H1 (cell line): ENCODE measurements around the gene POLN. TPM values are rescaled to one million over a fixed set of nuclear protein-coding genes. Genes with fewer than 3 reads are reported as not detected.

ENCODE experiments used
- CTCF ChIA-PET: fragments of 300-600 bp; sonication (Branson Sonifier 250); formaldehyde crosslinking; loops from one replicate; lab custom pipeline; 2021; ENCODE audit not compliant: partially characterized antibody; lab: Charles Lee
- POLR2A ChIA-PET: fragments of 300-600 bp; sonication (Branson Sonifier 250); formaldehyde crosslinking; loops from one replicate; lab custom pipeline; 2021; ENCODE audit warnings: inconsistent platforms; ENCODE audit not compliant: partially characterized antibody; lab: Charles Lee
- DNase-seq, 2 experiments: peaks; one replicate each; pipeline versions ENCODE4 v3.0.0 to v3.0.0-alpha.2; 2010 to 2022; ENCODE audit warnings: low spot score in 2 of 2, low read depth in 1 of 2, mixed read lengths in 1 of 2
- FAIRE-seq: peaks from 2 replicates; lab custom pipeline; 2011; peaks lifted over from hg19 to GRCh38; lab: Jason Lieb, UNC
- H2AFZ ChIP-seq: 2 replicates; pipeline ENCODE4 v1.8.1; 2012; ENCODE audit warnings: low read length, inconsistent platforms
- H2AK5ac ChIP-seq: 2 replicates; pipeline ENCODE4 v1.6.1; 2013; ENCODE audit warnings: low read depth, low read length
- H2BK120ac ChIP-seq: replicated peaks from 2 replicates; pipeline ENCODE3; 2013; ENCODE audit warnings: low read depth, low read length, inconsistent platforms
- H2BK12ac ChIP-seq: 2 replicates; pipeline ENCODE4 v1.6.1; 2013; ENCODE audit warnings: low read depth, low read length
- H2BK15ac ChIP-seq: 2 replicates; pipeline ENCODE4 v1.6.1; 2013; ENCODE audit warnings: low read length
- H2BK20ac ChIP-seq: 2 replicates; pipeline ENCODE4 v1.6.1; 2013; ENCODE audit warnings: low read length
- H2BK5ac ChIP-seq: 2 replicates; pipeline ENCODE4 v1.6.1; 2013; ENCODE audit warnings: low read depth, low read length
- H3K14ac ChIP-seq: 2 replicates; pipeline ENCODE4 v1.6.1; 2013; ENCODE audit warnings: inconsistent platforms; ENCODE audit not compliant: insufficient read length
- H3K18ac ChIP-seq: 2 replicates; pipeline ENCODE4 v1.6.1; 2013; ENCODE audit warnings: low read length; ENCODE audit errors: extremely low read depth
- H3K23ac ChIP-seq: 2 replicates; pipeline ENCODE4 v1.6.1; 2013; ENCODE audit warnings: inconsistent platforms; ENCODE audit not compliant: insufficient read length
- H3K23me2 ChIP-seq: 2 replicates; pipeline ENCODE4 v1.6.1; 2013; ENCODE audit warnings: low read depth, low read length
- H3K27ac ChIP-seq: 2 replicates; pipeline ENCODE4 v1.6.1; 2011; ENCODE audit warnings: low read depth, low read length, inconsistent platforms
- H3K27me3 ChIP-seq, 4 experiments: replicated peaks in 1 of 4; 1 replicate in 1 of 4; 2 replicates in 3 of 4; pipeline versions ENCODE4 v1.6.1 to v1.8.1; 2011 to 2013; ENCODE audit warnings: low read length in 3 of 4, mild to moderate bottlenecking in 3 of 4, inconsistent platforms in 2 of 4, mixed read lengths in 2 of 4, moderate library complexity in 1 of 4; ENCODE audit not compliant: control insufficient read depth in 3 of 4, insufficient read depth in 3 of 4; ENCODE audit errors: extremely low read depth in 1 of 4
- H3K36me3 ChIP-seq, 4 experiments: 2 replicates each; pipeline versions ENCODE4 v1.6.1 to v1.8.1; 2011 to 2013; ENCODE audit warnings: mild to moderate bottlenecking in 4 of 4, low read length in 3 of 4, moderate library complexity in 2 of 4, control low read depth in 1 of 4, inconsistent platforms in 1 of 4; ENCODE audit not compliant: insufficient read depth in 4 of 4, control insufficient read depth in 2 of 4
- H3K4ac ChIP-seq: replicated peaks from 2 replicates; pipeline ENCODE3; 2013; ENCODE audit warnings: low read length, low read depth, mixed read lengths, inconsistent platforms; ENCODE audit not compliant: insufficient read length
- H3K4me1 ChIP-seq, 4 experiments: replicated peaks in 1 of 4; 1 replicate in 1 of 4; 2 replicates in 3 of 4; pipeline versions ENCODE4 v1.6.1 to v1.8.1; 2011 to 2013; ENCODE audit warnings: low read length in 3 of 4, inconsistent platforms in 2 of 4, mixed read lengths in 1 of 4; ENCODE audit not compliant: insufficient read depth in 4 of 4, control insufficient read depth in 3 of 4
- H3K4me2 ChIP-seq, 2 experiments: 2 replicates each; pipeline versions ENCODE4 v1.6.1 to v1.8.1; 2011 to 2013; ENCODE audit warnings: low read depth in 2 of 2, low read length in 2 of 2, control low read depth in 1 of 2, inconsistent platforms in 1 of 2, mild to moderate bottlenecking in 1 of 2; ENCODE audit not compliant: insufficient read depth in 1 of 2
- H3K4me3 ChIP-seq, 4 experiments: fragments of 200-600, 300-600 bp in 1 of 4; sonication (generic), shearing (Covaris generic), sonication (Bioruptor Twin) in 1 of 4; 2 replicates each; pipeline versions ENCODE4 v1.5.1 to v1.8.1; 2011 to 2016; ENCODE audit warnings: low read length in 4 of 4, low read depth in 3 of 4, control low read depth in 2 of 4, inconsistent platforms in 2 of 4, mild to moderate bottlenecking in 2 of 4, mixed read lengths in 1 of 4, moderate library complexity in 1 of 4; ENCODE audit not compliant: insufficient read depth in 2 of 4; ENCODE audit errors: extremely low read depth in 1 of 4
- H3K56ac ChIP-seq: replicated peaks from 2 replicates; pipeline ENCODE3; 2013; ENCODE audit warnings: low read depth, mild to moderate bottlenecking, mixed read lengths, low read length, inconsistent platforms; ENCODE audit not compliant: insufficient read length
- H3K79me1 ChIP-seq: 2 replicates; pipeline ENCODE4 v1.6.1; 2013; ENCODE audit warnings: low read depth, low read length, control low read depth
- H3K79me2 ChIP-seq, 2 experiments: 2 replicates each; pipeline versions ENCODE4 v1.6.1 to v1.8.1; 2012 to 2013; ENCODE audit warnings: low read length in 2 of 2, mild to moderate bottlenecking in 2 of 2, inconsistent platforms in 1 of 2; ENCODE audit not compliant: insufficient read depth in 2 of 2, control insufficient read depth in 1 of 2
- H3K9ac ChIP-seq, 4 experiments: replicated peaks in 1 of 4; 1 replicate in 1 of 4; 2 replicates in 3 of 4; pipeline versions ENCODE4 v1.6.1 to v1.8.1; 2011 to 2013; ENCODE audit warnings: low read depth in 3 of 4, low read length in 3 of 4, control low read depth in 2 of 4, mild to moderate bottlenecking in 2 of 4, moderate library complexity in 2 of 4, inconsistent platforms in 1 of 4; ENCODE audit errors: extremely low read depth in 1 of 4
- H3K9me3 ChIP-seq, 2 experiments: 2 replicates each; pipeline versions ENCODE4 v1.6.1 to v1.8.1; 2012 to 2013; ENCODE audit warnings: mild to moderate bottlenecking in 2 of 2, moderate library complexity in 2 of 2, control low read depth in 1 of 2, inconsistent platforms in 1 of 2, low read depth in 1 of 2, low read length in 1 of 2, mixed read lengths in 1 of 2; ENCODE audit not compliant: insufficient read depth in 2 of 2
- H4K20me1 ChIP-seq, 2 experiments: replicated peaks in 1 of 2; 2 replicates each; pipeline versions ENCODE3 to v1.8.1; 2011 to 2013; ENCODE audit warnings: inconsistent platforms in 2 of 2, low read length in 2 of 2, mild to moderate bottlenecking in 1 of 2; ENCODE audit not compliant: insufficient read depth in 2 of 2, control insufficient read depth in 1 of 2
- H4K5ac ChIP-seq: 2 replicates; pipeline ENCODE4 v1.6.1; 2013; ENCODE audit warnings: low read length, low read depth, mixed read lengths, inconsistent platforms; ENCODE audit not compliant: insufficient read length
- H4K8ac ChIP-seq: 2 replicates; pipeline ENCODE4 v1.8.0; 2013; ENCODE audit warnings: mild to moderate bottlenecking, moderate library complexity, low read length, inconsistent platforms; ENCODE audit not compliant: insufficient read depth; ENCODE audit errors: extremely low read depth
- H4K91ac ChIP-seq: replicated peaks from 2 replicates; pipeline ENCODE3; 2013; ENCODE audit warnings: low read length, mixed read lengths, inconsistent platforms; ENCODE audit not compliant: insufficient read length
- BACH1 ChIP-seq: IDR thresholded peaks from 2 replicates; pipeline ENCODE4 v1.6.1; 2012; ENCODE audit warnings: low read length, improper control_type of control experiment
- HDAC2 ChIP-seq, 2 experiments: fragments of 300-600 bp in 1 of 2; sonication (generic) in 1 of 2; IDR thresholded peaks; 2 replicates each; pipeline ENCODE4 v1.6.1; 2011 to 2012; ENCODE audit warnings: low read depth in 2 of 2, low read length in 2 of 2, mild to moderate bottlenecking in 2 of 2, moderate library complexity in 2 of 2, borderline replicate concordance in 1 of 2, inconsistent platforms in 1 of 2
- JUN ChIP-seq: IDR thresholded peaks from 2 replicates; pipeline ENCODE4 v1.6.1; 2011; ENCODE audit warnings: low read depth, mild to moderate bottlenecking, improper control_type of control experiment, low read length
- POU5F1 ChIP-seq: IDR thresholded peaks from 2 replicates; pipeline ENCODE4 v1.6.1; 2011; ENCODE audit warnings: low read depth, mild to moderate bottlenecking, low read length, moderate library complexity
- SAP30 ChIP-seq: fragments of 300-600 bp; sonication (generic); IDR thresholded peaks from 2 replicates; pipeline ENCODE4 v1.7.1; 2012; ENCODE audit warnings: low read length, moderate library complexity, mild to moderate bottlenecking, inconsistent platforms; ENCODE audit not compliant: insufficient read depth, insufficient replicate concordance
- SP2 ChIP-seq: IDR thresholded peaks from 2 replicates; pipeline ENCODE4 v1.6.1; 2012; ENCODE audit warnings: mild to moderate bottlenecking, low read length, inconsistent platforms
- TAF1 ChIP-seq: IDR thresholded peaks from 2 replicates; pipeline ENCODE4 v1.6.1; 2011; ENCODE audit warnings: mild to moderate bottlenecking, low read depth, low read length
- TEAD4 ChIP-seq: IDR thresholded peaks from 2 replicates; pipeline ENCODE4 v1.6.1; 2012; ENCODE audit warnings: low read depth, low read length, inconsistent platforms, mixed read lengths
- YY1 ChIP-seq: IDR thresholded peaks from 2 replicates; pipeline ENCODE4 v1.6.1; 2011; ENCODE audit warnings: low read depth, mild to moderate bottlenecking, low read length
- WGBS, 2 experiments: shearing (Covaris generic) in 1 of 2; methylation state at CpG; one replicate each; pipeline versions ENCODE4 v1.1.6 to v1.1.7; 2013 to 2015; ENCODE audit warnings: low lambda C conversion rate in 2 of 2, mixed read lengths in 2 of 2, inconsistent platforms in 1 of 2, low coverage in 1 of 2, missing lambda C conversion rate in 1 of 2; ENCODE audit not compliant: insufficient replicate concordance in 2 of 2, insufficient coverage in 1 of 2, insufficient read length in 1 of 2; ENCODE audit errors: extremely low coverage in 1 of 2, missing lambda C conversion rate in 1 of 2; 5-methylcytosine and 5-hydroxymethylcytosine counted together
- polyA plus RNA-seq, 7 experiments: library from polyadenylated mRNA; depleted of rRNA in 3 of 7; stranded (reverse) in 5 of 7; unstranded in 2 of 7; fragments of >200 nt in 5 of 7; fragments of 200-250 nt in 2 of 7; gene quantifications; 1 replicate in 5 of 7; 2 replicates in 1 of 7; 4 replicates in 1 of 7; pipeline versions ENCODE4 v1.2.1 to v1.2.3, GENCODE V29; 2011 to 2013; ENCODE audit warnings: missing spikeins in 2 of 7, mixed read lengths in 2 of 7
- total RNA-seq: library from RNA; stranded (reverse); fragmentation: NEBNext Ultra II Directional; extraction: Animal tissue kit (Norgen Biotek cat#: 25700); gene quantifications from 2 replicates; pipeline ENCODE4 v1.2.1, GENCODE V29; 2021
- TF ChIP-seq, protein P1 (sequence below), 3 experiments: IDR thresholded peaks; 1 replicate in 2 of 3; 2 replicates in 1 of 3; pipeline versions ENCODE4 v1.5.1 to v1.6.1; 2011; ENCODE audit warnings: low read length in 3 of 3, mild to moderate bottlenecking in 3 of 3, inconsistent platforms in 2 of 3, low read depth in 1 of 3, moderate library complexity in 1 of 3; ENCODE audit not compliant: insufficient read depth in 1 of 3; ENCODE audit errors: control extremely low read depth in 1 of 3

Gene POLN
- total and polyA plus RNA-seq, 2 of the 8 experiments (the other 6 are each of a cell fraction or from before 2014, with no cell fraction given): 0.98 to 1.5 TPM

- no peak overlapping the region for H2BK12ac ChIP-seq
- ChIA-PET POLR2A (no interaction called here), CTCF (interaction anchor here (1.0 to 1.8 kb wide), 2 partner anchors 10 to 23 kb away, joined by 3 to 8 read pairs; no protein-coding TSS in a partner anchor)
- no peak overlapping the region for H2BK15ac ChIP-seq
- DNase-seq: peak in 1 of 2 experiments; percentile 43
- H4K8ac ChIP-seq: peak overlapping the region; percentile 75
- no peak overlapping the region for H4K91ac ChIP-seq
- H4K5ac ChIP-seq: no peak overlapping the region
- no peak overlapping the region for H2BK120ac ChIP-seq
- no peaks in the 10 kb centered on the region; a peak in 1 of 4 replicates for H3K9me3 ChIP-seq
- H3K79me1 ChIP-seq: no peaks in the 10 kb centered on the region
- H3K4ac ChIP-seq: no peak overlapping the region
- H3K18ac ChIP-seq: no peak overlapping the region
- H3K36me3 ChIP-seq: peaks cover 0 to 5% (median 2%) of the 10 kb centered on the region in 4 experiments; a peak in 2 of 8 replicates
- no peak overlapping the region for H2BK20ac ChIP-seq
- no peaks in the 10 kb centered on the region for H3K23me2 ChIP-seq
- no peak overlapping the region for H2AK5ac ChIP-seq
- no peak overlapping the region for H3K4me3 ChIP-seq
- no peaks in the 10 kb centered on the region for H3K27me3 ChIP-seq
- H4K20me1 ChIP-seq: peaks cover 0 to 2% of the 10 kb centered on the region in 2 experiments
- H3K56ac ChIP-seq: no peak overlapping the region
- TF ChIP-seq BACH1 (no peak), JUN (no peak), SP2 (no peak), YY1 (no peak), SAP30 (no peak), TEAD4 (no peak), TAF1 (no peak), HDAC2 (IDR thresholded peaks at IDR 0.05; ENCODE audit: borderline replicate concordance in 1 of 2, low read depth in 2 of 2, low read length in 2 of 2) (no peak), POU5F1 (no peak)
- TF ChIP-seq, protein P1, sequence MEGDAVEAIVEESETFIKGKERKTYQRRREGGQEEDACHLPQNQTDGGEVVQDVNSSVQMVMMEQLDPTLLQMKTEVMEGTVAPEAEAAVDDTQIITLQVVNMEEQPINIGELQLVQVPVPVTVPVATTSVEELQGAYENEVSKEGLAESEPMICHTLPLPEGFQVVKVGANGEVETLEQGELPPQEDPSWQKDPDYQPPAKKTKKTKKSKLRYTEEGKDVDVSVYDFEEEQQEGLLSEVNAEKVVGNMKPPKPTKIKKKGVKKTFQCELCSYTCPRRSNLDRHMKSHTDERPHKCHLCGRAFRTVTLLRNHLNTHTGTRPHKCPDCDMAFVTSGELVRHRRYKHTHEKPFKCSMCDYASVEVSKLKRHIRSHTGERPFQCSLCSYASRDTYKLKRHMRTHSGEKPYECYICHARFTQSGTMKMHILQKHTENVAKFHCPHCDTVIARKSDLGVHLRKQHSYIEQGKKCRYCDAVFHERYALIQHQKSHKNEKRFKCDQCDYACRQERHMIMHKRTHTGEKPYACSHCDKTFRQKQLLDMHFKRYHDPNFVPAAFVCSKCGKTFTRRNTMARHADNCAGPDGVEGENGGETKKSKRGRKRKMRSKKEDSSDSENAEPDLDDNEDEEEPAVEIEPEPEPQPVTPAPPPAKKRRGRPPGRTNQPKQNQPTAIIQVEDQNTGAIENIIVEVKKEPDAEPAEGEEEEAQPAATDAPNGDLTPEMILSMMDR (IDR thresholded peaks at IDR 0.05; ENCODE audit: control extremely low read depth in 1 of 3, insufficient read depth in 1 of 3, low read depth in 1 of 3, low read length in 3 of 3): no peak
- no peak overlapping the region; a peak in 1 of 7 replicates for H3K9ac ChIP-seq
- no peak overlapping the region for H3K23ac ChIP-seq
- FAIRE-seq: no peak
- H3K27ac ChIP-seq: no peak overlapping the region
- H2AFZ ChIP-seq: no peak overlapping the region
- 91% methylated on average over 18 of the region's 19 CpGs; no CpG with 5 or more reads in 1 of the 2 experiments for WGBS, 2 experiments
- no peaks in the 10 kb centered on the region for H3K79me2 ChIP-seq
- no peak overlapping the region for H3K14ac ChIP-seq
- no peaks in the 10 kb centered on the region for H3K4me1 ChIP-seq
- H2BK5ac ChIP-seq: no peak overlapping the region
- no peak overlapping the region for H3K4me2 ChIP-seq
Measured at GRCh38 chr4:2246384-2247127, 4.6 kb upstream of the POLN start.
